Caco-2 (cell line): Measurements from ENCODE around the gene HOMER2. TPM values are rescaled to one million over a fixed set of nuclear protein-coding genes. Genes with fewer than 3 reads are reported as not detected.

ENCODE experiments used
- BruUV-seq: library from RNA; stranded (reverse); fragments of 400-500 nt; replicated peaks from 2 replicates; lab custom pipeline; 2021; lab: Mats Ljungman, UMichigan
- CTCF ChIA-PET: fragments of 300-600 bp; sonication (Branson Sonifier 250); formaldehyde crosslinking; loops from one replicate; lab custom pipeline; 2022; ENCODE audit warnings: antibody characterized with exemption; lab: Charles Lee
- POLR2A ChIA-PET: fragments of 300-600 bp; sonication (Branson Sonifier 250); formaldehyde crosslinking; loops from one replicate; lab custom pipeline; 2022; ENCODE audit warnings: antibody characterized with exemption; lab: Charles Lee
- DNase-seq, 2 experiments: peaks; one replicate each; pipeline versions ENCODE4 v3.0.0 to v3.0.0-alpha.2; 2020 to 2022
- H3K27me3 ChIP-seq: replicated peaks from 2 replicates; pipeline ENCODE4 v1.6.0; 2011; ENCODE audit warnings: low read length; ENCODE audit not compliant: control insufficient read depth, insufficient read depth
- H3K36me3 ChIP-seq: 2 replicates; pipeline ENCODE4 v1.5.1; 2011; ENCODE audit warnings: low read length; ENCODE audit not compliant: control insufficient read depth, insufficient read depth
- H3K4me1 ChIP-seq: fragments of 250-450 bp; sonication (Bioruptor Pico); 2 replicates; pipeline ENCODE4 v1.5.1; 2020; ENCODE audit warnings: mild to moderate bottlenecking
- H3K4me3 ChIP-seq: 2 replicates; pipeline ENCODE4 v1.5.1; 2011; ENCODE audit warnings: low read depth, mild to moderate bottlenecking, control low read depth, low read length
- H3K9me3 ChIP-seq: fragments of 250-450 bp; sonication (Bioruptor Pico); 2 replicates; pipeline ENCODE4 v1.5.1; 2020; ENCODE audit warnings: mild to moderate bottlenecking, moderate library complexity
- H3K27ac Mint-ChIP-seq: one replicate; pipeline ENCODE4 v1.8.0; 2022; ENCODE audit warnings: mixed read lengths; ENCODE audit not compliant: unreplicated experiment
- H3K27me3 Mint-ChIP-seq: one replicate; pipeline ENCODE4 v1.8.0; 2022; ENCODE audit warnings: mixed read lengths; ENCODE audit not compliant: insufficient read depth, unreplicated experiment
- H3K36me3 Mint-ChIP-seq: one replicate; pipeline ENCODE4 v1.8.0; 2022; ENCODE audit warnings: mild to moderate bottlenecking, mixed read lengths; ENCODE audit not compliant: insufficient read depth, unreplicated experiment
- H3K4me1 Mint-ChIP-seq: one replicate; pipeline ENCODE4 v1.8.0; 2022; ENCODE audit warnings: low read depth, mixed read lengths; ENCODE audit not compliant: unreplicated experiment
- H3K4me3 Mint-ChIP-seq: one replicate; pipeline ENCODE4 v1.8.0; 2022; ENCODE audit warnings: mild to moderate bottlenecking, moderate library complexity, mixed read lengths; ENCODE audit not compliant: unreplicated experiment
- H3K9me3 Mint-ChIP-seq: one replicate; pipeline ENCODE4 v1.8.0; 2022; ENCODE audit warnings: mixed read lengths; ENCODE audit not compliant: unreplicated experiment
- intact Hi-C: fragments of 100-400 bp; cut with micrococcal nuclease; formaldehyde crosslinking; loops from one replicate; pipeline ENCODE4 v1.10.0; 2022; ENCODE audit not compliant: unreplicated experiment
- total RNA-seq: library from RNA; stranded (reverse); gene quantifications from 2 replicates; pipeline ENCODE4 v1.2.3, GENCODE V29; 2022
- TF ChIP-seq, protein P1 (sequence below), 2 experiments: fragments of 200-600 bp in 1 of 2; IDR thresholded peaks; 1 replicate in 1 of 2; 2 replicates in 1 of 2; pipeline versions ENCODE4 v1.5.1 to v1.8.0; 2011 to 2022; ENCODE audit warnings: antibody characterized with exemption in 1 of 2, control low read depth in 1 of 2, inconsistent platforms in 1 of 2, low read depth in 1 of 2, low read length in 1 of 2, mild to moderate bottlenecking in 1 of 2, moderate library complexity in 1 of 2; ENCODE audit not compliant: insufficient read depth in 1 of 2, severe bottlenecking in 1 of 2, unreplicated experiment in 1 of 2

The HOMER2 gene
- total RNA-seq, 1 experiment from 2014 or later, result 5.5 TPM

DNA sequence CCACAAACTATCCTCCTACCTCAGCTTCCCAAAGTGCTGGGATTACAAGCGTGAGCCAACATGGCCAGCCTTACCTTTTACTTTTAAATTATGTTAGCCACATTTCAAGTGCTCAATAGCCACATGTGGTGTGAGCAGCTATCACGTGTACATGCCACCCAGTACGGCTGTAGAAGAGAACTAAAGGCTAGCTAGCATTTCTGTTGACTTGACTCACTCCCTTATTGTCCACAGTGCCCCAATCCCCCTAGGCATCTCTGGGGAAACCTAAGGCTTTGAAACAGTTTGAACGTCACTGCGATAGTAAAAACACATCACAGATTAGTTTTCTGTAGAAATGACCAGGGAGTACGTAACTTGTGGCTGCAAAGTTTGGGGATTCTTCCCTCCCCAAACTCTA is 46.9 kb upstream of the HOMER2 start:
- no peak overlapping the region for H3K4me3 Mint-ChIP-seq
- no peaks in the 10 kb centered on the region for H3K4me1 Mint-ChIP-seq
- no peaks in the 10 kb centered on the region for H3K4me1 ChIP-seq
- no peaks in the 10 kb centered on the region for H3K36me3 ChIP-seq
- TF ChIP-seq, protein P1, sequence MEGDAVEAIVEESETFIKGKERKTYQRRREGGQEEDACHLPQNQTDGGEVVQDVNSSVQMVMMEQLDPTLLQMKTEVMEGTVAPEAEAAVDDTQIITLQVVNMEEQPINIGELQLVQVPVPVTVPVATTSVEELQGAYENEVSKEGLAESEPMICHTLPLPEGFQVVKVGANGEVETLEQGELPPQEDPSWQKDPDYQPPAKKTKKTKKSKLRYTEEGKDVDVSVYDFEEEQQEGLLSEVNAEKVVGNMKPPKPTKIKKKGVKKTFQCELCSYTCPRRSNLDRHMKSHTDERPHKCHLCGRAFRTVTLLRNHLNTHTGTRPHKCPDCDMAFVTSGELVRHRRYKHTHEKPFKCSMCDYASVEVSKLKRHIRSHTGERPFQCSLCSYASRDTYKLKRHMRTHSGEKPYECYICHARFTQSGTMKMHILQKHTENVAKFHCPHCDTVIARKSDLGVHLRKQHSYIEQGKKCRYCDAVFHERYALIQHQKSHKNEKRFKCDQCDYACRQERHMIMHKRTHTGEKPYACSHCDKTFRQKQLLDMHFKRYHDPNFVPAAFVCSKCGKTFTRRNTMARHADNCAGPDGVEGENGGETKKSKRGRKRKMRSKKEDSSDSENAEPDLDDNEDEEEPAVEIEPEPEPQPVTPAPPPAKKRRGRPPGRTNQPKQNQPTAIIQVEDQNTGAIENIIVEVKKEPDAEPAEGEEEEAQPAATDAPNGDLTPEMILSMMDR (IDR thresholded peaks at IDR 0.05; ENCODE audit: insufficient read depth in 1 of 2, low read depth in 1 of 2, low read length in 1 of 2, severe bottlenecking in 1 of 2, unreplicated experiment in 1 of 2), result no peak
- H3K9me3 Mint-ChIP-seq, result no peaks in the 10 kb centered on the region
- no peaks in the 10 kb centered on the region for H3K36me3 Mint-ChIP-seq
- intact Hi-C loops, result no loop called here
- ChIA-PET POLR2A (no interaction called here), CTCF (interaction anchor here (0.9 kb wide), 1 partner anchor 12 kb away, joined by 3 read pairs; no protein-coding TSS in a partner anchor)
- no peaks in the 10 kb centered on the region for H3K27me3 Mint-ChIP-seq
- H3K9me3 ChIP-seq, result no peaks in the 10 kb centered on the region
- no peak for DNase-seq
- H3K4me3 ChIP-seq, result no peak overlapping the region
- BruUV-seq, result no TSS peak
- no peak overlapping the region for H3K27ac Mint-ChIP-seq
- H3K27me3 ChIP-seq, result no peaks in the 10 kb centered on the region

DNA sequence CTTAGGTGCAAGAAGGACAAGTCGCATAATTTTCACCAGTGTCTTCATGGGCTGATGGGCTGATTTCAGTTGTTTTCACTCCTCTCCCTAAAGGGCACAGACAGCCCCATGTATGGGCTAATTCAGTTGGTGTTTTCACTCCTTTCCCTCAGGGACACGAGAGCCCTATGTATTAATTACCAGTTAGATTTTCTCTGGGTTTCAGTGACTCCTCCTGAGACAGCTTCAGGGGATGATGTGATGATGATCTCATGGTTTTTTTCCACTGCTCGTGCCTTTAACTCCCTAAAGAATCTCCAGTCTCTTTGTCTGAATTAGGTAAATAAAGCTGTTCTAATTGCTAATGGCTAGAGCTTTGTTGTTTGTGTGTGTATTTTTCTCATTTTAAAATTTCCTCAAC is 43.4 kb upstream of the HOMER2 start:
- Histone ChIP-seq H3K9me3 (no peaks in the 10 kb centered on the region), H3K4me1 (no peaks in the 10 kb centered on the region), H3K4me3 (no peak overlapping the region), H3K27me3 (no peaks in the 10 kb centered on the region), H3K36me3 (no peaks in the 10 kb centered on the region)
- peaks cover 5% of the 10 kb centered on the region for H3K36me3 Mint-ChIP-seq
- ChIA-PET POLR2A (no interaction called here), CTCF (no interaction called here)
- no peaks in the 10 kb centered on the region for H3K4me1 Mint-ChIP-seq
- no peaks in the 10 kb centered on the region for H3K9me3 Mint-ChIP-seq
- no peaks in the 10 kb centered on the region for H3K27me3 Mint-ChIP-seq
- TF ChIP-seq, protein P1 (IDR thresholded peaks at IDR 0.05; ENCODE audit: insufficient read depth in 1 of 2, low read depth in 1 of 2, low read length in 1 of 2, severe bottlenecking in 1 of 2, unreplicated experiment in 1 of 2), result no peak
- no peak overlapping the region for H3K4me3 Mint-ChIP-seq
- DNase-seq, result no peak
- no peak overlapping the region for H3K27ac Mint-ChIP-seq
- intact Hi-C loops, result no loop called here
- no TSS peak for BruUV-seq

DNA sequence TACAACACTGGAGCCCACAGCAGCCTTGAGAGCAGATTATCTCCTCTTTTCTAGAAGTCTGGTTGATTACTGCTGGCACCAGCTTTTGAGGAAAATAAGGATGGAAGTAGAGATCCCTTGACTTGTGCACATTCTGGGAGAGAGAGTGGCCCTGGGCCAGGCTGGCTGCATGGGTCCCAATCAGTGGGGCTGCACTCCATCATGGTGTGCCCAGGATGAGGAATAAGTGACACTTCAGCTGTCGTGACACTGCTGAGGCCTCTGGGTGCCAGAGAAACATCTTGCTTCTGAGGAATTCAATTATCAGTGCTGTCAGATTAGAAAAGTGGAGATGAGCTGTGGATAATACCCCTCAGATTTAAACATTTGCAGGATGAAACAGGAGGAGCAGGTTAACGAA is 42.6 kb upstream of the HOMER2 start:
- Mint-ChIP-seq H3K27ac (no peak overlapping the region), H3K27me3 (no peaks in the 10 kb centered on the region), H3K9me3 (no peaks in the 10 kb centered on the region), H3K4me3 (no peak overlapping the region), H3K4me1 (no peaks in the 10 kb centered on the region), H3K36me3 (peaks cover 5% of the 10 kb centered on the region)
- Histone ChIP-seq H3K4me3 (no peak overlapping the region), H3K4me1 (no peaks in the 10 kb centered on the region), H3K36me3 (no peaks in the 10 kb centered on the region), H3K27me3 (no peaks in the 10 kb centered on the region), H3K9me3 (no peaks in the 10 kb centered on the region)
- ChIA-PET CTCF (no interaction called here), POLR2A (no interaction called here)
- intact Hi-C loops, result no loop called here
- TF ChIP-seq, protein P1 (IDR thresholded peaks at IDR 0.05; ENCODE audit: insufficient read depth in 1 of 2, low read depth in 1 of 2, low read length in 1 of 2, severe bottlenecking in 1 of 2, unreplicated experiment in 1 of 2), result no peak
- DNase-seq, result no peak
- no TSS peak for BruUV-seq
